Glutamatergic neuron (in vitro differentiated cells): ENCODE measurements around the gene TXN2. TPM values are rescaled to one million over a fixed set of nuclear protein-coding genes. Genes with fewer than 3 reads are reported as not detected.
A peak's percentile ranks its signal among the peaks of the same experiment; 100 is the strongest.

Experiments
- DNase-seq: peaks from one replicate; pipeline ENCODE4 v3.0.0; 2022
- H3K27ac Mint-ChIP-seq: one replicate; pipeline ENCODE4 v1.8.0; 2020; ENCODE audit warnings: mild to moderate bottlenecking, mixed read lengths, inconsistent platforms; ENCODE audit not compliant: unreplicated experiment
- H3K27me3 Mint-ChIP-seq: one replicate; pipeline ENCODE4 v1.8.0; 2020; ENCODE audit warnings: mild to moderate bottlenecking, moderate library complexity, mixed read lengths, inconsistent platforms; ENCODE audit not compliant: unreplicated experiment
- H3K36me3 Mint-ChIP-seq: one replicate; pipeline ENCODE4 v1.8.0; 2020; ENCODE audit warnings: mild to moderate bottlenecking, mixed read lengths, inconsistent platforms; ENCODE audit not compliant: unreplicated experiment
- H3K4me1 Mint-ChIP-seq: one replicate; pipeline ENCODE4 v1.8.0; 2020; ENCODE audit warnings: mild to moderate bottlenecking, low read depth, mixed read lengths, inconsistent platforms; ENCODE audit not compliant: unreplicated experiment
- H3K4me3 Mint-ChIP-seq: one replicate; pipeline ENCODE4 v1.8.0; 2020; ENCODE audit warnings: mild to moderate bottlenecking, mixed read lengths, inconsistent platforms; ENCODE audit not compliant: unreplicated experiment
- H3K9me3 Mint-ChIP-seq: one replicate; pipeline ENCODE4 v1.8.0; 2020; ENCODE audit warnings: mild to moderate bottlenecking, moderate library complexity, mixed read lengths, inconsistent platforms; ENCODE audit not compliant: unreplicated experiment
- total RNA-seq: library from RNA; stranded (reverse); fragmentation: NEBNext Ultra II Directional; extraction: Animal tissue kit (Norgen Biotek cat#: 25700); gene quantifications from one replicate; pipeline ENCODE4 v1.2.1, GENCODE V29; 2021; ENCODE audit not compliant: unreplicated experiment
- TF ChIP-seq, protein P1 (sequence below): fragments of 200-600 bp; sonication (generic); IDR thresholded peaks from one replicate; pipeline ENCODE4 v1.5.0; 2021; ENCODE audit not compliant: partially characterized antibody, unreplicated experiment

TXN2 gene
- total RNA-seq, 1 donor from 2014 or later = 66.1 TPM

GRCh38 chr22:36510966-36511881, 29.8 kb upstream of the TXN2 start:
- peaks cover 13% of the 10 kb centered on the region for H3K36me3 Mint-ChIP-seq
- H3K4me1 Mint-ChIP-seq = peaks cover 4% of the 10 kb centered on the region
- DNase-seq = peak; percentile 71
- H3K9me3 Mint-ChIP-seq = no peaks in the 10 kb centered on the region
- H3K4me3 Mint-ChIP-seq = no peak overlapping the region
- H3K27ac Mint-ChIP-seq = no peak overlapping the region
- TF ChIP-seq, protein P1, sequence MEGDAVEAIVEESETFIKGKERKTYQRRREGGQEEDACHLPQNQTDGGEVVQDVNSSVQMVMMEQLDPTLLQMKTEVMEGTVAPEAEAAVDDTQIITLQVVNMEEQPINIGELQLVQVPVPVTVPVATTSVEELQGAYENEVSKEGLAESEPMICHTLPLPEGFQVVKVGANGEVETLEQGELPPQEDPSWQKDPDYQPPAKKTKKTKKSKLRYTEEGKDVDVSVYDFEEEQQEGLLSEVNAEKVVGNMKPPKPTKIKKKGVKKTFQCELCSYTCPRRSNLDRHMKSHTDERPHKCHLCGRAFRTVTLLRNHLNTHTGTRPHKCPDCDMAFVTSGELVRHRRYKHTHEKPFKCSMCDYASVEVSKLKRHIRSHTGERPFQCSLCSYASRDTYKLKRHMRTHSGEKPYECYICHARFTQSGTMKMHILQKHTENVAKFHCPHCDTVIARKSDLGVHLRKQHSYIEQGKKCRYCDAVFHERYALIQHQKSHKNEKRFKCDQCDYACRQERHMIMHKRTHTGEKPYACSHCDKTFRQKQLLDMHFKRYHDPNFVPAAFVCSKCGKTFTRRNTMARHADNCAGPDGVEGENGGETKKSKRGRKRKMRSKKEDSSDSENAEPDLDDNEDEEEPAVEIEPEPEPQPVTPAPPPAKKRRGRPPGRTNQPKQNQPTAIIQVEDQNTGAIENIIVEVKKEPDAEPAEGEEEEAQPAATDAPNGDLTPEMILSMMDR = peak; percentile 34
- no peaks in the 10 kb centered on the region for H3K27me3 Mint-ChIP-seq

DNA sequence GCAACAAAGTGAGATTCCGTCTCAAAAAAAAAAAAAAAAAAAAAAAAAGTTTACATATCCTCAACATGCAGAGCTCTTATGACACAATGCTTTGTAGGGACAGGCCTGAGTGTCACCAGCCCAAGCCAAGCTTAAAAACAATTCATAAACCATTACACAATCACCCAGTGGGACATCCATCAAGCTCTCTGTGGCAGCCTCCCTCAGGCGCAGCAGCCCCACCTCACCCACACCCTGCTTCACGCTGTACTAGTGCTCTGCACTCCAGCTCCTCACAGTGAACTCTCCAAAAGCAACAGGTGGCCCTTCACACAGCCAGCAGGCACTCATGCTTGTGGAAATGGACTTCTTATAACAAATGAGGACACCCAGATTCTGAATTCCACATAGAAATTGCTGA, 28.9 kb upstream of the TXN2 start:
- no peak overlapping the region for H3K27ac Mint-ChIP-seq
- H3K36me3 Mint-ChIP-seq = peaks cover 6% of the 10 kb centered on the region
- H3K9me3 Mint-ChIP-seq = no peaks in the 10 kb centered on the region
- no peak for DNase-seq
- TF ChIP-seq, protein P1 = no peak
- H3K4me3 Mint-ChIP-seq = no peak overlapping the region
- H3K4me1 Mint-ChIP-seq = peaks cover 4% of the 10 kb centered on the region
- no peaks in the 10 kb centered on the region for H3K27me3 Mint-ChIP-seq

GRCh38 chr22:36507518-36508010, 26.1 kb upstream of the TXN2 start:
- H3K27me3 Mint-ChIP-seq = no peaks in the 10 kb centered on the region
- no peak for DNase-seq
- peak overlapping the region; percentile 23 for H3K27ac Mint-ChIP-seq

DNA sequence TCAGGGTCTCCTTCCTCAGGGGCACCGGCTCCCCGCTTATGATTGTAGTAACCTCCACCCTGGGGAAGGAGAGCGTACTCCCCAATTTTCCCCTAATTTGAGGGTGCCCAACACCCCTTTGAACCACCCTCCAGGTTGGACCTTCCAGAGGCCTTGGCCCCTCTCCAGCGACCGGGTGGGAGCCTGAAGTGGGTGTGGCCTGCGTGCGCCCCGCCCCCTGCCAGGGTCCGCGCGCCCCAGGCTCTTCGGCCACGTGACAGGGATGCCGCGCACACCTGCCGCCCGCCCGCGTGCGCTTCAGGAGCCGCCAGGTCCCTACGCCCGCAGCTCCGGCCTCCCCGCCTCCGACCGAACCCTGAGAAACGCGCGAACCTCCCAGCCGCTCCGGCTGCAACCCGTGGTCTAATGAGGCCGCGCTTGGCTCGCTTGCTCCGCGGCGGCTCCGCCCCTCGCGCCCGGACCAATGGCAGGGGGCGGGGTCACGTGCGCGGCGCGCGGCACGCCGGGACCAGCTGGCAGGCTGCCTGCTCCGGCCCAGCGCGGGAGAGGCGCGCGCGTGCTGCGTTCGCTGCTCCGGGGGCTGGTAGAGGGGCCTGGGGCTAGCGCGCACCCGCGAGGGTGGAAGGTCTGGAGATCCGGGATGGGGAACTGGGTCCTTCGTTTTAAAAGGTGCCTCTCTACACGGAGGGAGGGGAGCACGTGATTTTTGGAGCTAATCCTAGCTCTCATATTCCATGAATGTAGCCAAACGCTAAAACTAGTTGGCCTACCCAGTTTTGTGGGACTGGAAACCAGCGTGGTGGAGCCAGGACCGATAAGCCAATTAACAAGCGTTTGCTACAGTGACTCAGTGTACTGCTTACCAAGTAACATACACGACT, 25.4 kb upstream of the TXN2 start, which contains the start of gene FOXRED2:
Gene FOXRED2, minus strand, starts transcription at position 404 of the 881 bp plus-strand sequence. CDS start 618 bp downstream, outside the sequence.
- DNase-seq = peak; percentile 91
- H3K36me3 Mint-ChIP-seq = peaks cover 5% of the 10 kb centered on the region
- H3K4me1 Mint-ChIP-seq = peaks cover 4% of the 10 kb centered on the region
- H3K9me3 Mint-ChIP-seq = no peaks in the 10 kb centered on the region
- TF ChIP-seq, protein P1 = no peak
- peak within 1 kb of the TSS; percentile 65 for H3K4me3 Mint-ChIP-seq
- no peaks in the 10 kb centered on the region for H3K27me3 Mint-ChIP-seq
- H3K27ac Mint-ChIP-seq = peak within 1 kb of the TSS; percentile 52

More at GRCh38 chr22:36507518-36508010, 26.1 kb upstream of the TXN2 start:
- Mint-ChIP-seq H3K4me1 (peaks cover 4% of the 10 kb centered on the region), H3K36me3 (peaks cover 5% of the 10 kb centered on the region), H3K4me3 (peak overlapping the region; percentile 28), H3K9me3 (no peaks in the 10 kb centered on the region)
- TF ChIP-seq, protein P1 = no peak
